IMR-90 (cell line): ENCODE data around the gene SLC35B4. TPM values are rescaled to one million over a fixed set of nuclear protein-coding genes. Genes with fewer than 3 reads are reported as not detected.

ENCODE experiments used
- ATAC-seq: fragments of 200-7000 bp; cut with Tn5 transposase; 2 replicates; pipeline ENCODE4 v1.9.1; 2020; ENCODE audit warnings: low read depth, mild to moderate bottlenecking, moderate library complexity
- BruUV-seq: library from RNA; stranded (reverse); fragments of 400-500 nt; replicated peaks from 2 replicates; lab custom pipeline; 2021; lab: Mats Ljungman, UMichigan
- CTCF ChIA-PET: fragments of 300-600 bp; formaldehyde crosslinking; extraction: SDS; loops from one replicate; lab custom pipeline; 2021; ENCODE audit warnings: antibody characterized with exemption; lab: Yijun Ruan, JAX
- POLR2A ChIA-PET: fragments of 300-600 bp; sonication (Branson Sonifier 250); formaldehyde crosslinking; loops from one replicate; lab custom pipeline; 2022; ENCODE audit warnings: antibody characterized with exemption; ENCODE audit not compliant: unreplicated experiment; lab: Charles Lee
- DNase-seq: peaks from one replicate; pipeline ENCODE4 v3.0.0; 2013
- H2AFZ ChIP-seq: replicated peaks from 2 replicates; pipeline ENCODE3; 2013; ENCODE audit warnings: low read length, mild to moderate bottlenecking; ENCODE audit not compliant: poor library complexity
- H2AK5ac ChIP-seq: 2 replicates; pipeline ENCODE4 v1.6.1; 2013; ENCODE audit warnings: low read depth, low read length, inconsistent platforms
- H2AK9ac ChIP-seq: replicated peaks from 2 replicates; pipeline ENCODE3; 2013; ENCODE audit warnings: mild to moderate bottlenecking, low read depth, low read length, moderate library complexity; ENCODE audit not compliant: poor library complexity
- H2BK120ac ChIP-seq: 2 replicates; pipeline ENCODE4 v1.6.1; 2013; ENCODE audit warnings: low read depth, low read length, inconsistent platforms
- H2BK15ac ChIP-seq: 3 replicates; pipeline ENCODE4 v1.6.1; 2013; ENCODE audit warnings: low read depth, low read length, inconsistent platforms
- H2BK20ac ChIP-seq: 2 replicates; pipeline ENCODE4 v1.6.1; 2013; ENCODE audit warnings: low read depth, mild to moderate bottlenecking, inconsistent platforms, low read length, moderate library complexity
- H2BK5ac ChIP-seq: 2 replicates; pipeline ENCODE4 v1.6.1; 2013; ENCODE audit warnings: mild to moderate bottlenecking, low read depth, low read length, inconsistent platforms; ENCODE audit not compliant: poor library complexity, severe bottlenecking
- H3K14ac ChIP-seq: replicated peaks from 2 replicates; pipeline ENCODE4 v1.6.1; 2013; ENCODE audit warnings: low read depth, low read length, inconsistent platforms
- H3K18ac ChIP-seq: 2 replicates; pipeline ENCODE4 v1.6.1; 2013; ENCODE audit warnings: low read depth, low read length, control low read depth
- H3K23ac ChIP-seq: 2 replicates; pipeline ENCODE4 v1.6.1; 2013; ENCODE audit warnings: low read depth, low read length, inconsistent platforms
- H3K27ac ChIP-seq: 2 replicates; pipeline ENCODE4 v1.5.1; 2013; ENCODE audit warnings: mild to moderate bottlenecking, control low read depth, low read length; ENCODE audit not compliant: insufficient read depth
- H3K27me3 ChIP-seq: 2 replicates; pipeline ENCODE4 v1.6.1; 2013; ENCODE audit warnings: low read length; ENCODE audit not compliant: control insufficient read depth, insufficient read depth
- H3K36me3 ChIP-seq: 2 replicates; pipeline ENCODE4 v1.6.1; 2013; ENCODE audit warnings: low read length, mixed read lengths; ENCODE audit not compliant: control insufficient read depth, insufficient read depth
- H3K4ac ChIP-seq: 2 replicates; pipeline ENCODE4 v1.6.1; 2013; ENCODE audit warnings: low read depth, low read length, inconsistent platforms
- H3K4me1 ChIP-seq: 2 replicates; pipeline ENCODE4 v1.6.1; 2013; ENCODE audit warnings: low read length, mixed read lengths; ENCODE audit not compliant: control insufficient read depth, insufficient read depth
- H3K4me2 ChIP-seq: 2 replicates; pipeline ENCODE4 v1.6.1; 2013; ENCODE audit warnings: low read depth, mild to moderate bottlenecking, control low read depth, low read length, moderate library complexity
- H3K4me3 ChIP-seq: 2 replicates; pipeline ENCODE4 v1.5.1; 2013; ENCODE audit warnings: low read depth, mild to moderate bottlenecking, control low read depth, low read length, moderate library complexity; ENCODE audit not compliant: insufficient read depth
- H3K56ac ChIP-seq: 2 replicates; pipeline ENCODE4 v1.6.1; 2013; ENCODE audit warnings: low read length, inconsistent platforms; ENCODE audit not compliant: insufficient read depth; ENCODE audit errors: extremely low read depth
- H3K79me1 ChIP-seq, 2 experiments: 2 replicates each; pipeline ENCODE4 v1.6.1; 2013; ENCODE audit warnings: low read length in 2 of 2, inconsistent platforms in 1 of 2, low read depth in 1 of 2
- H3K9ac ChIP-seq: 2 replicates; pipeline ENCODE4 v1.6.1; 2013; ENCODE audit warnings: low read depth, low read length, control low read depth
- H3K9me1 ChIP-seq: 2 replicates; pipeline ENCODE4 v1.6.1; 2013; ENCODE audit warnings: low read length, inconsistent platforms; ENCODE audit not compliant: insufficient read depth
- H3K9me3 ChIP-seq: 2 replicates; pipeline ENCODE4 v1.6.1; 2013; ENCODE audit warnings: low read length; ENCODE audit not compliant: control insufficient read depth, insufficient read depth
- H4K20me1 ChIP-seq: 2 replicates; pipeline ENCODE4 v1.6.1; 2013; ENCODE audit warnings: low read length, inconsistent platforms; ENCODE audit not compliant: insufficient read depth
- H4K5ac ChIP-seq: 2 replicates; pipeline ENCODE4 v1.6.1; 2013; ENCODE audit warnings: mild to moderate bottlenecking, low read depth, low read length, control low read depth
- H4K8ac ChIP-seq, 2 experiments: 2 replicates each; pipeline ENCODE4 v1.6.1; 2013; ENCODE audit warnings: low read depth in 2 of 2, low read length in 2 of 2, control low read depth in 1 of 2, inconsistent platforms in 1 of 2
- H4K91ac ChIP-seq: 2 replicates; pipeline ENCODE4 v1.6.1; 2013; ENCODE audit warnings: low read depth, low read length, inconsistent platforms; ENCODE audit not compliant: insufficient read depth
- MAZ ChIP-seq: IDR thresholded peaks from 2 replicates; pipeline ENCODE4 v1.6.1; 2012; ENCODE audit warnings: low read depth, mild to moderate bottlenecking, low read length, improper control_type of control experiment, moderate library complexity, borderline replicate concordance
- POLR2A ChIP-seq: IDR thresholded peaks from 2 replicates; pipeline ENCODE4 v1.6.1; 2012; ENCODE audit warnings: mild to moderate bottlenecking, low read depth, low read length
- RFX5 ChIP-seq: IDR thresholded peaks from 2 replicates; pipeline ENCODE4 v1.8.0; 2012; ENCODE audit warnings: low read depth, mild to moderate bottlenecking, low read length, moderate library complexity
- WGBS, 2 experiments: methylation state at CpG; one replicate each; pipeline versions ENCODE4 v1.1.5 to v1.1.7; 2013; ENCODE audit warnings: missing lambda C conversion rate in 2 of 2; ENCODE audit not compliant: insufficient read length in 1 of 2; ENCODE audit errors: extremely low coverage in 2 of 2; 5-methylcytosine and 5-hydroxymethylcytosine counted together
- dilution Hi-C: fragments of 300-500 bp; cut with HindIII; formaldehyde crosslinking; loops from one replicate; pipeline ENCODE4 v1.14.3; 2018; ENCODE audit warnings: low sequenced_read_pairs; ENCODE audit not compliant: unreplicated experiment
- in situ Hi-C: fragments of 300-500 bp; cut with MboI; formaldehyde crosslinking; loops from 3 replicates; pipeline ENCODE4 v1.14.3; 2019; ENCODE audit warnings: low sequenced_read_pairs, inconsistent platforms, mixed read lengths
- intact Hi-C: fragments of 100-400 bp; cut with micrococcal nuclease; formaldehyde crosslinking; loops from 2 replicates; pipeline ENCODE4 v1.10.0; 2022
- polyA plus RNA-seq, 3 experiments: library from polyadenylated mRNA; depleted of rRNA; stranded (reverse); fragments of >200 nt; gene quantifications; 2 replicates each; pipeline ENCODE4 v1.2.3, GENCODE V29; 2012; ENCODE audit warnings: low replicate concordance in 1 of 3
- total RNA-seq: library from RNA; depleted of rRNA; stranded (reverse); fragments of >200 nt; gene quantifications from 2 replicates; pipeline ENCODE4 v1.2.3, GENCODE V29; 2012
- TF ChIP-seq, protein P1 (sequence below): conservative IDR thresholded peaks from 2 replicates; pipeline ENCODE4 v1.5.1; 2012; ENCODE audit warnings: mild to moderate bottlenecking, low read depth, low read length, improper control_type of control experiment

The SLC35B4 gene
- total and polyA plus RNA-seq, 2 of the 4 experiments (the other 2 are of a cell fraction), result 10.0 to 15.6 TPM

DNA sequence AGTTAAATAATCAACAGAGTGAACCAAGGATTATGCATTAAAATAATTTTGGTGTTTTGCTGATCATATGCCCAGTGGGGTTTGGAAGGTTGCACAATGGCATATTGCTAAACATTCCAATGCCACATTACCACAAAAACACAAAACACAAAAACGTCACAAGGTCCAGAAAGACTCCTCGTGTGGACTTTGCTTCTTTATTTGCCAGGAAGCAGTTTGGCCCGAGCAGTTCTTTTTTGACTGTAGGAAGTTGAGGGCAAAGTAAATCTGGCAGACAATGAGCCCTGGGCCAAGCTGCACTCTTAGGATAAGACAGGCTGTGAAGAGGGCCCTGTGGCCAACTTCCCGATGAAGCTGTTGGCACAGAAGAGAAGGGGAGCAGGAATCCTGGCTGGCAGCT is 39.2 kb upstream of the SLC35B4 start:
- DNase-seq (no peak), ATAC-seq (no peak)
- no peak overlapping the region for H3K23ac ChIP-seq
- no CpG with 5 or more reads among the region's 4 CpGs for WGBS, 2 experiments
- dilution Hi-C loops (no loop called here), intact Hi-C loops (no loop called here), in situ Hi-C loops (no loop called here)
- no peak overlapping the region for H3K27ac ChIP-seq
- no peaks in the 10 kb centered on the region for H3K4me1 ChIP-seq
- no peak overlapping the region for H3K4ac ChIP-seq
- no peak overlapping the region for H3K9ac ChIP-seq
- H2BK15ac ChIP-seq, result no peak overlapping the region
- no peak overlapping the region for H3K56ac ChIP-seq
- POLR2A ChIA-PET, result no interaction called here
- no peak overlapping the region for H4K8ac ChIP-seq
- H3K4me2 ChIP-seq, result no peak overlapping the region
- CTCF ChIA-PET, result interaction anchor here (0.6 kb wide), 1 partner anchor 77 kb away, joined by 3 read pairs; no protein-coding TSS in a partner anchor
- BruUV-seq, result no TSS peak
- no peak overlapping the region for H2AK5ac ChIP-seq
- no peaks in the 10 kb centered on the region for H3K9me1 ChIP-seq
- H4K5ac ChIP-seq, result no peak overlapping the region
- no peaks in the 10 kb centered on the region; the same call in 1 of the 2 replicates for H3K9me3 ChIP-seq
- no peak overlapping the region for H3K18ac ChIP-seq
- H3K14ac ChIP-seq, result no peak overlapping the region
- H2AFZ ChIP-seq, result no peak overlapping the region
- H3K36me3 ChIP-seq, result no peaks in the 10 kb centered on the region
- peaks cover 9% of the 10 kb centered on the region; the same call in 1 of the 2 replicates for H3K27me3 ChIP-seq
- no peak overlapping the region for H2BK120ac ChIP-seq
- no peak overlapping the region for H2BK20ac ChIP-seq
- no peaks in the 10 kb centered on the region for H3K79me1 ChIP-seq
- no peak overlapping the region for H2BK5ac ChIP-seq
- no peak overlapping the region for H3K4me3 ChIP-seq
- TF ChIP-seq POLR2A, result no peak
- TF ChIP-seq MAZ, result no peak
- TF ChIP-seq, protein P1, sequence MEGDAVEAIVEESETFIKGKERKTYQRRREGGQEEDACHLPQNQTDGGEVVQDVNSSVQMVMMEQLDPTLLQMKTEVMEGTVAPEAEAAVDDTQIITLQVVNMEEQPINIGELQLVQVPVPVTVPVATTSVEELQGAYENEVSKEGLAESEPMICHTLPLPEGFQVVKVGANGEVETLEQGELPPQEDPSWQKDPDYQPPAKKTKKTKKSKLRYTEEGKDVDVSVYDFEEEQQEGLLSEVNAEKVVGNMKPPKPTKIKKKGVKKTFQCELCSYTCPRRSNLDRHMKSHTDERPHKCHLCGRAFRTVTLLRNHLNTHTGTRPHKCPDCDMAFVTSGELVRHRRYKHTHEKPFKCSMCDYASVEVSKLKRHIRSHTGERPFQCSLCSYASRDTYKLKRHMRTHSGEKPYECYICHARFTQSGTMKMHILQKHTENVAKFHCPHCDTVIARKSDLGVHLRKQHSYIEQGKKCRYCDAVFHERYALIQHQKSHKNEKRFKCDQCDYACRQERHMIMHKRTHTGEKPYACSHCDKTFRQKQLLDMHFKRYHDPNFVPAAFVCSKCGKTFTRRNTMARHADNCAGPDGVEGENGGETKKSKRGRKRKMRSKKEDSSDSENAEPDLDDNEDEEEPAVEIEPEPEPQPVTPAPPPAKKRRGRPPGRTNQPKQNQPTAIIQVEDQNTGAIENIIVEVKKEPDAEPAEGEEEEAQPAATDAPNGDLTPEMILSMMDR, result no peak
- TF ChIP-seq RFX5, result no peak
- H2AK9ac ChIP-seq, result no peak overlapping the region
- H4K91ac ChIP-seq, result no peak overlapping the region
- no peaks in the 10 kb centered on the region for H4K20me1 ChIP-seq
